Mucosa of descending colon (tissue), 3 donors: ENCODE measurements around the gene SOX8. TPM values are rescaled to one million over a fixed set of nuclear protein-coding genes. Genes with fewer than 3 reads are reported as not detected.

Experiments
- ATAC-seq: fragments of 200-7000 bp; cut with Tn5 transposase; one replicate; pipeline ENCODE4 v1.9.1; 2020; ENCODE audit warnings: mild to moderate bottlenecking, moderate library complexity
- DNase-seq, 3 donors: peaks; one replicate each; pipeline ENCODE4 v3.0.0-alpha.2; 2020
- H3K36me3 ChIP-seq: fragments of 200-600 bp; one replicate; pipeline ENCODE4 v1.8.0; 2021; ENCODE audit warnings: low read depth, mild to moderate bottlenecking
- H3K4me1 ChIP-seq: fragments of 200-600 bp; one replicate; pipeline ENCODE4 v1.8.0; 2021; ENCODE audit warnings: low read depth, mild to moderate bottlenecking
- H3K4me3 ChIP-seq: fragments of 200-600 bp; one replicate; pipeline ENCODE4 v1.8.0; 2021; ENCODE audit warnings: mild to moderate bottlenecking
- H3K9me3 ChIP-seq: fragments of 200-600 bp; one replicate; pipeline ENCODE4 v1.8.0; 2021; ENCODE audit warnings: mild to moderate bottlenecking
- intact Hi-C, 2 donors: fragments of 100-400 bp; cut with DNase I in 1 of 2; cut with micrococcal nuclease in 1 of 2; formaldehyde crosslinking; loops; one replicate each; pipeline versions ENCODE4 v1.11.0 to v1.11.1; 2022; cut with DNase I, micrococcal nuclease
- total RNA-seq, 3 donors: library from RNA; stranded (reverse); fragmentation: NEBNext Ultra II Directional in 2 of 3; extraction: Animal tissue kit (Norgen Biotek cat#: 25700) in 2 of 3; gene quantifications; one replicate each; pipeline versions ENCODE4 v1.2.1 to v1.2.4, GENCODE V29; 2021 to 2023
- TF ChIP-seq, protein P1 (sequence below): fragments of 200-600 bp; IDR thresholded peaks from one replicate; pipeline ENCODE4 v1.8.0; 2022; ENCODE audit warnings: antibody characterized with exemption, mild to moderate bottlenecking
- donor health status: DM: no; HTN: no; CAD: no; lungs with moderate emphysema.
- donor health status: DM: no; HTN: no; CAD: no.
- donor health status: DM: no; HTN: yes; CAD: no.

Gene SOX8
- total RNA-seq, 3 donors from 2014 or later, result 0.67 to 3.1 (median 0.75) TPM

DNA sequence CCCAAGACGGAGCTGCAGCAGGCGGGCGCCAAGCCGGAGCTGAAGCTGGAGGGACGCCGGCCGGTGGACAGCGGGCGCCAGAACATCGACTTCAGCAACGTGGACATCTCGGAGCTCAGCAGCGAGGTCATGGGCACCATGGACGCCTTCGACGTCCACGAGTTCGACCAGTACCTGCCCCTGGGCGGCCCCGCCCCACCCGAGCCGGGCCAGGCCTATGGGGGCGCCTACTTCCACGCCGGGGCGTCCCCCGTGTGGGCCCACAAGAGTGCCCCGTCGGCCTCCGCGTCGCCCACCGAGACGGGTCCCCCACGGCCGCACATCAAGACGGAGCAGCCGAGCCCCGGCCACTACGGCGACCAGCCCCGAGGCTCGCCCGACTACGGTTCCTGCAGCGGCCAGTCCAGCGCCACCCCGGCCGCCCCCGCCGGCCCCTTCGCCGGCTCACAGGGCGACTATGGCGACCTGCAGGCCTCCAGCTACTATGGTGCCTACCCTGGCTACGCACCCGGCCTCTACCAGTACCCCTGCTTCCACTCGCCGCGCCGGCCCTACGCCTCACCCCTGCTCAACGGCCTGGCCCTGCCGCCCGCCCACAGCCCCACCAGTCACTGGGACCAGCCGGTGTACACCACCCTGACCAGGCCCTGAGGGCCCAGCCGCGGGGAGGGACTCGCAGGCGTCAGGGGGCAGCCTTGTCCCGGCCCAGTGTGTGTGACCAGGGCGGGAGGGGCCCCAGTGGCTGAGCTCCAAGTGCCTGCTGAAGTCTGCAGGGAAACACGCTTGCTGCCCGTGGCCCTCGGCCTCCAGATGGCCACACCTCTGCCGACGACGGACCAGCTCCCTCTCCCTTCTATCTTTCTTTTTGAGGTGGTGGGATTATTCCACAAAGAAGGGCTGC lies 3.4 kb downstream of the SOX8 start:
- TF ChIP-seq, protein P1, sequence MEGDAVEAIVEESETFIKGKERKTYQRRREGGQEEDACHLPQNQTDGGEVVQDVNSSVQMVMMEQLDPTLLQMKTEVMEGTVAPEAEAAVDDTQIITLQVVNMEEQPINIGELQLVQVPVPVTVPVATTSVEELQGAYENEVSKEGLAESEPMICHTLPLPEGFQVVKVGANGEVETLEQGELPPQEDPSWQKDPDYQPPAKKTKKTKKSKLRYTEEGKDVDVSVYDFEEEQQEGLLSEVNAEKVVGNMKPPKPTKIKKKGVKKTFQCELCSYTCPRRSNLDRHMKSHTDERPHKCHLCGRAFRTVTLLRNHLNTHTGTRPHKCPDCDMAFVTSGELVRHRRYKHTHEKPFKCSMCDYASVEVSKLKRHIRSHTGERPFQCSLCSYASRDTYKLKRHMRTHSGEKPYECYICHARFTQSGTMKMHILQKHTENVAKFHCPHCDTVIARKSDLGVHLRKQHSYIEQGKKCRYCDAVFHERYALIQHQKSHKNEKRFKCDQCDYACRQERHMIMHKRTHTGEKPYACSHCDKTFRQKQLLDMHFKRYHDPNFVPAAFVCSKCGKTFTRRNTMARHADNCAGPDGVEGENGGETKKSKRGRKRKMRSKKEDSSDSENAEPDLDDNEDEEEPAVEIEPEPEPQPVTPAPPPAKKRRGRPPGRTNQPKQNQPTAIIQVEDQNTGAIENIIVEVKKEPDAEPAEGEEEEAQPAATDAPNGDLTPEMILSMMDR, result no peak
- Histone ChIP-seq H3K4me1 (peaks cover 4% of the 10 kb centered on the region), H3K9me3 (no peaks in the 10 kb centered on the region), H3K4me3 (no peak overlapping the region), H3K36me3 (no peaks in the 10 kb centered on the region)
- intact Hi-C loops, result no loop called here
- DNase-seq (no peak), ATAC-seq (no peak)

DNA sequence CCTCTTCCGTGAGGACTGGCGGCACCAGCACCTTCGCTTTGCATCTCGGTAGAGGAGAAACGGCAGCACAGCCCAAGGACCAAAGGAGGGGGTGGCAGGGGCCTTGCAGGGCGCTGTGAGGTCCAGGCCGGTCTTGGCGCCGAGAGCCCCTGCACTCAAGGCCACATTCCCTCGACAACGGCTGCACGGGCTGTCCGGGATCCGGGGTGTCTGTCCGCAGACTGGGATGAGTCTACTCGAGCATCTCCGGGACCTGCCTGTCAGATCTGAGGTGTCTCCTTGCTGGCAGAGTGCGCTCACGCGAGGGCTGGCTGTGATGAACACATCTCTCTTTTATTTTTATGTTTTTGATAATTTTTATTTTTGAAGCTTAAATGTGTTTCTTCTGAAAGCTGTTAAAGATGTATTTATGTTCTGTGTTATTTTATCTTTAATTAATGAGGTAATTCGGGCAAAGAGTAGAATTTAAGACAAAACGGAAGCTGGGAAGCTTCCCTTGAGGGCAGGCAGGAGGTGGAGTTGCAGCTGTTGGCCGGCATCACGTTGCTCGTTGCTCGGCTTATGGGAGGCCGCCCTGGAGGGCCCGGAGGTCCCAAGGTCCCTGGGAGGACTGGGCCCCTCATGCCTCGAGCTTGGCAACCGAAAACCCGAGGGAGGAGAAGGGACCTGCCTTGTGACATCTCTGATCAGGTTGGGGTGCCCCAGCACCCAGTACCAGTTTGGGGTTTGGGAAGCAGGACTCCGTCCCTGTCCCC lies 4.3 kb downstream of the SOX8 start:
- intact Hi-C loops, result no loop called here
- Histone ChIP-seq H3K4me3 (no peak overlapping the region), H3K4me1 (no peaks in the 10 kb centered on the region), H3K36me3 (no peaks in the 10 kb centered on the region), H3K9me3 (no peaks in the 10 kb centered on the region)
- ATAC-seq (no peak), DNase-seq (no peak)
- TF ChIP-seq, protein P1, result no peak

GRCh38 chr16:986411-986810 lies 4.8 kb downstream of the SOX8 start:
- intact Hi-C loops, result no loop called here
- no peaks in the 10 kb centered on the region for H3K9me3 ChIP-seq
- no peak for DNase-seq
- H3K4me1 ChIP-seq, result no peaks in the 10 kb centered on the region
- no peak for ATAC-seq
- TF ChIP-seq, protein P1, result no peak
- no peaks in the 10 kb centered on the region for H3K36me3 ChIP-seq
- H3K4me3 ChIP-seq, result no peak overlapping the region

DNA sequence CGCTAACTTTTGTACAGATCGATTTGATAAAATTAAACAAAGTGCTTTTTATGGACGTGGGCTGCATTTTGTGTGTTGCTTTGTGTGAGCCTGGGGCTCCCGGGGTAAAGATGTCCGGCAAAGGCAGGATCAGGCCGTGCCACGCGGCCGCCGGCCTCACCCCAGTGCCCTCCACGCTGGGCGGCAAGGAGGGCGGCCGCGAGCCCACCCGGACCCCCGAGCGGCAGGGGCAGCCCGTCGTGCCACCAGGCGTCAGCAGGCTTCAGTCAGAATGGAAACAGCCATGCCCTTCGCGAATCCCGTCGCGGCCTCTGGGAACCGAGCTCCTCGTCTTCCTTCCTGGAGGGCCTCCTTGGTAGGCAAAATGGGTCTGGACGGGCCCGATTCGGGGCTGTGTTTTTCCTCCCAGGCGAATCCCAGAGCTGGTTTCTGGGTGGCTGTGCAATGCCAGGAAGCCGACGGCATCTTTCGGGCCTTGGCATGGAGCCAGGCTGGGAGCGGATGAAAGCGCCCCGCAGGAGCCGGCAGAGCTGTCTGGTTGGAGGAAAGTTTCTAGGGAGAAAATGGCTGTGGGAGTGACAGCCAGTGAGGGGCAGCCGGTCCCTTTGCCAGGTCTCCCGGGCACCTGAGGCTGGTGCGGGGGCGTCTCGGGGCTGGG lies 5.5 kb downstream of the SOX8 start:
- TF ChIP-seq, protein P1, result no peak
- Histone ChIP-seq H3K9me3 (no peaks in the 10 kb centered on the region), H3K4me3 (no peak overlapping the region), H3K4me1 (no peaks in the 10 kb centered on the region), H3K36me3 (no peaks in the 10 kb centered on the region)
- DNase-seq, result no peak
- intact Hi-C loops, result no loop called here
- ATAC-seq, result no peak

DNA sequence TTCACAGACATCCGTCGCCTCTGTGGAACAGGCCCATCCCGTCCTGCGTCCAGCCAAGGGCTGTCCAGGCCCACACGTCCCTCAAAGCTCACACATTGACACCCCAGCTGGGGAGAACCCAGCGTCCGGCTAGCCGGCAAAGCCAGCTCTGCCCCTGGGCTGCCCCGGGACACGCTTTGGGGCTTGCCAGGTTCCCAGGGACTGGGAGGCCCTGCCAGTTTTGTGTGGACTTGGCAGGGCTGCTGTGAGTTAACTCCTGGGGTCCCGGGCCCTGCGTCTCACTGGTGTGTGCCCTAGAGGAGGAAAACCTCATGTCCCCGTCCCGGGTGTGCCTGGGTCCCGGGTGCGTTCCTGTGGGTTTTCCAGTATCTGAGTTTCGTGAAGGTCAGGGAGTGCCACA lies 6.3 kb downstream of the SOX8 start:
- TF ChIP-seq, protein P1, result no peak

More for the DNA sequence above, 6.3 kb downstream of the SOX8 start:
- H3K4me1 ChIP-seq, result no peaks in the 10 kb centered on the region
- H3K4me3 ChIP-seq, result no peak overlapping the region
- no peaks in the 10 kb centered on the region for H3K36me3 ChIP-seq
- intact Hi-C loops, result no loop called here
- no peak for DNase-seq
- H3K9me3 ChIP-seq, result no peaks in the 10 kb centered on the region
- no peak for ATAC-seq
